SKM-1 treated with dmso at 0.1 percent for 144 hours (cell line): Measurements from ENCODE around the gene SCP2.
A peak's percentile ranks its signal among the peaks of the same experiment; 100 is the strongest.
"Not testable (repeated sequence)": the region's sequence is repeated elsewhere in the genome, so short reads cannot be mapped to it uniquely, and the experiment has no call there.

Experiments used
- DNase-seq: peaks from one replicate; lab custom pipeline; 2025; ENCODE audit not compliant: unreplicated experiment; lab: John Stamatoyannopoulos, UW

Gene SCP2

DNA sequence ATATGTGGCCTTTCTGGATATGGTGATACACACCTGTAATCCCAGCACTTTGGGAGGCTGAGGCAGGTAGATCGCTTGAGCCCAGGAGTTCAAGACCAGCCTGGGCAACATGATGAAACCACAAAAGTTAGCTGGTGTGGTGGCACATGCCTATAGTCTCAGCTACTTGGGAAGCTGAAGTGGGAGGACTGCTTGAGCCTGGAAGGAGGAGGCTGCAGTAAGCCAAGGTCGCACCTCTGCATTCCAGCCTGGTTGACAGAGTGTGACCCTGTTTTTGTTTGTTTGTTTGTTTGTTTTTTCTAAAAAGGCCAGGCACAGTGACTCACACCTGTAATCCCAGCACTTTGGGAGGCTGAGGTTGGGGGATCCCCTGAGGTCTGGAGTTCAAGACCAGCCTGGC, 42.2 kb downstream of the SCP2 start:
- not testable (repeated sequence) for DNase-seq

DNA sequence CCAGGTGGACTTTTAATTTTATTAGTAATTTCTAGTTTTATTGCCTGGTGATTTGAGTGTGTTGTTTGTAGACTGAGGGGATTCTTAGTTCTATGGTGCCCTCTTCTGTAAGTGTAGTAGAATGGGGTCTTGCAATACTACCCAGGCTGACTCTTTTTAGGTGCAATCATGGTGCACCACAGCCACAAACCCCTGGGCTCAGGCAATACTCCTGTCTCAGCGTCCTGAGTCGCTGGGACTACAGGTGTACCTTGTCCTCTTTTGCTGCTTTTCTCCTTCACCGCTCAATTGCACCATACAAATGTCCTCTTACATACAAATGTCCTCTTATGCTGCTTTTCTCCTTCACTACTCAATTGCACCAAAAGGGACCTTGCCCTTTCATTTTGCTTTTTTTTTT, 43.1 kb downstream of the SCP2 start:
- DNase-seq = no peak

DNA sequence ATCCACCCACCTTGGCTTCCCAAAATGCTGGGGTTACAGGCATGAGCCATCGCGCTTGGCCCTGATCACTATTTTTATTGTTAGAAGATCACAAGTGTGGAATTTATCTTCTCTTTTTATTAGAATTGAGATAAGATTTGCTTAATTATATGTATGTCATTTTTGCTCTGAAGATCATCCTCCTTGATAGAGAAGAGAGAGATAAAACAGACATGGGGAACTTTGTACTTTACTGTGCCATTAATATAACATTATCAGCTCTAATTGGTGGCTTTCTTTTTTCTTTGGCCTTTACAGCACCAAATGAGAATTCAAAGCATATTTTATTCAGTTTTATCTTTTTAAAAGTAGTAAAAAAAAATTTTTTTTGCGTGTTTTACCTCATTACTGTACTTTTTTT, 46.8 kb downstream of the SCP2 start:
- no peak for DNase-seq

GRCh38 chr1:52976183-52977035, 49.3 kb downstream of the SCP2 start:
- no peak for DNase-seq

GRCh38 chr1:52978045-52978444, 51.0 kb downstream of the SCP2 start:
- DNase-seq = no peak

- DNase-seq = not testable (repeated sequence)
These were observed 65.7 kb downstream of the SCP2 start for GRCh38 chr1:52992733-52993132.

GRCh38 chr1:52994656-52995055, 67.6 kb downstream of the SCP2 start:
- DNase-seq = no peak

- DNase-seq = no peak
These were observed 69.6 kb downstream of the SCP2 start for GRCh38 chr1:52996653-52997052.

DNA sequence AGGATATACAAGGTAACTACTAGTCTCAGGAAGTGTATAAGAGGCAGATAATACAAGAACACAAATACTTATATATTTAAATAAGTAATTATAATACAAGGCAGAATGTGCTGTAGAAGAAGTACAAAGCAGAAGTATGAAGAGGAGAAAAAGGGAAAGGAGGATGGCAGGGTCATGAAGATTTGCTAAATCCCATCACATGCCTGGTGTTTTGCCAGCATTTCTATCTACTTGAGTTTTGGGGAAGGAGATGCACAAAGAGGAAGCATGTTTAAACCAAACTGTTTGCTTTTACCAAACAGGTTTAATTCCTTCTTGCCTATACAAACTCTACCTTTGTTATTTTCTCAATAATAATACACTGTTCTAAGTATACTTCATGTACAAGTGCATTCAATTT, 74.1 kb downstream of the SCP2 start:
- peak; percentile 10 for DNase-seq

- DNase-seq = not testable (repeated sequence)
These were observed 79.5 kb downstream of the SCP2 start for GRCh38 chr1:53006612-53007011.

DNA sequence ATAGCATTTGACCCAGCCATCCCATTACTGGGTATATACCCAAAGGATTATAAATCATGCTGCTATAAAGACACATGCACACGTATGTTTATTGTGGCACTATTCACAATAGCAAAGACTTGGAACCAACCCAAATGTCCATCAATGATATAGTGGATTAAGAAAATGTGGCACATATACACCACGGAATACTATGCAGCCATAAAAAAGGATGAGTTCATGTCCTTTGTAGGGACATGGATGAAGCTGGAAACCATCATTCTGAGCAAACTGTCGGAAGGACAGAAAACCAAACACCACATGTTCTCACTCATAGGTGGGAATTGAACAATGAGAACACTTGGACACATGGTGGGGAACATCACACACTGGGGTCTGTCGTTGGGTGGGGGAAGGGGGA, 83.2 kb downstream of the SCP2 start:
- not testable (repeated sequence) for DNase-seq

GRCh38 chr1:53011175-53011574, 84.1 kb downstream of the SCP2 start:
- DNase-seq = no peak

DNA sequence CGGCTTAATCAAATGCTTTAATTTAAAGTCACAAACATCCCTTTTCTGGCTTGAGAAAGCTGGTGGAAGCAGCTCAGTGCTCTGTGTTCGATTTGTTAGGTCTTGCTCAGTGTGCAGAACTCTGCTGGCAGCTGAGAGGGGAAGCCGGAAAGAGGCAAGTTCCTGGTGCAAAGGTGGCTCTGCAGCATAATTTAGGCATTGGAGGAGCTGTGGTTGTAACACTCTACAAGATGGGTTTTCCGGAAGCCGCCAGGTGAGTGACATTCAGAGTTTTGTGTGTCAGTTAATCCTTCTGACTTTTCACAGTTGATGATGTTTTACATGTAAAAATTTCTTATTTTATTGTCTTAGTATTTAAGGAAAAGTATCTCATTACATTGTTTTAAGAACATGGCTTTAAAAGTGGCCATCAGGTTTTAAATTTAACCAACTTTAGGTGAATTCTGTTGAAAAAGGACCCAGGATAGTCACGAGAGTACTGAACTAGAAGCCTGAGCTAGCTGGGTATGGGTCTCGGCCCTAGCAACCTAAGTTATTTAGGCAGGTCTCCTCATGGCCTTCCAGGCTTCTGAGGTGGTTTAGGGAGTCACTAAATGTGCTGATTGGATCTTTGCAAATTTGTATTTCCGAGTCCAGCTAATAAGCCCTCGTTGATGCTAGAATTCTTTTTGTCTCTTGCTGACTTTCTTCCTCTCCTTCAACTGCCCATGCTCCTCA, 87.9 kb downstream of the SCP2 start:
- DNase-seq = peak; percentile 90

GRCh38 chr1:53015508-53015860, 88.4 kb downstream of the SCP2 start:
- no peak for DNase-seq

GRCh38 chr1:53016705-53017104, 89.6 kb downstream of the SCP2 start:
- DNase-seq = no peak

DNA sequence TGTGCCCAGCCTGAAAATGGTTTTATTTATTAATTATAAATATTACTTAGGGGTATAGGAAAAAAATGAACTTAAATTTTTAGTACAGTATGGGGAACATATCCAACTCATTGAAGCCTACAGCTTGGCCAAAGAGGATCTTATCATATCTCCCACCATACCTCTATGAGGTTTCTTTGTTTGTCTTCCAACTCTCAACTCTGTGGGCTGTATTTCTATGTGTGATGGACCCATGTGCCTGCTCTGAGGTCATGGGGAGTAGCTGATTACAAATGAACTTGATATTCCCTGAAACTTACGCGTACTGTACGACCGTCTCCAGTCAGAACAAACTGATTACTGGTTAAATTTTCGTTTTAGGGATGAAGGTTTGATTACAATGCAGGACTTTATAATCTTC, 93.5 kb downstream of the SCP2 start:
- DNase-seq = no peak

DNA sequence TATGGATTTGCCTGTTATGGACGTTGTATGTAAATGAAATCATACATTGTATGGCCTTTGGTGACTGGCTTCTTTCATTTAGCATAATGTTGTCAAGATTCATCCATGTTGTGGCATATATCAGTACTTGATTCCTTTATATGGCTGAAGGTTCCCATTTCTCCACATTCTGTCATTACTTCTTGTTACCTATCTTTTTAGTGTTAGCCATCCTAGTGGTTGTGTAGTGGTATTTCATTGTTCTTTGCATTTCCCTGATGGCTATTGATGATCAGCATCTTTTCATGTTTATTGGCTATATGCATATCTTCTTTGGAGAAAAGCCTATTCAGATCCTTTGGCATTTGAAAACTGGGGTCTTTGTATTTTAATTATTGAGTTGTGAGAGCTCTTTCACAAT, 95.1 kb downstream of the SCP2 start:
- DNase-seq = no peak

DNA sequence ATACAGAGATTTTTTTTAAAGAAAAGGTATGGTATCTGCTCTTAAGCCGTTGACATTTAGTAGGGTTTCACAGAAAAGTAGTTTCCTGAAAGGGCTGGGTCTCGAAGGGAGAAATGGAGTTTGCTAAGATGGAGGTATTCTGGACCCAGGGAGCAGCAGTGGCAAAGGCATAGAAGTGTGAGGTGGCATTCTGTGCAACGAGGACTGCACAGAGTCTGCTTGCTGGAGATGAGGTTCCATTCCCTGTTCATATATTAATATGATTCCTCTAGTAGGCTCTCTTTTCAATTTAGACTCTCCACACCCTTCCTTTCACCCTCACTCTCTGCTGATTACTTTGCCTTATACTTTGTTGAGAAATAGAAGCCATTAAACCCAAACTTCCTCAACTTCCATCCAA, 96.5 kb downstream of the SCP2 start:
- DNase-seq = no peak

DNA sequence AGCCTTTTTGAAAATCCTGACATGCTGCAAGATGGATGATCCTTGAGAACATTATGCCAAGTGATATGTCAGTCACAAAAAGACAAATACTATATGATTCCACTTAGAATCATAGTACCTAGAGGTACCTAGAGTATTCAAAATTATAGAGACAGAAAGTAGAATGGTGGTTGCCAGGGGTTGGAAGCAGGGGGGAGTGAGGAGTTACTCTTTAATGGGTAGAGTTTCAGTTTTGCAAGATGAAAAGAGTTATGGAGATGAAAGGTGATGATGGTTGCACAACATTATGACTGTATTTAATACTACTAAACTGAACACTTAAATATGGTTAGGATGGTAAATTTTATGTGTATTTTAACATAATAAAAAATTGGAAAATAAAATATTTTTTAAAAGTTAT, 97.0 kb downstream of the SCP2 start:
- no peak for DNase-seq

GRCh38 chr1:53025034-53025768, 98.1 kb downstream of the SCP2 start:
- no peak for DNase-seq

DNA sequence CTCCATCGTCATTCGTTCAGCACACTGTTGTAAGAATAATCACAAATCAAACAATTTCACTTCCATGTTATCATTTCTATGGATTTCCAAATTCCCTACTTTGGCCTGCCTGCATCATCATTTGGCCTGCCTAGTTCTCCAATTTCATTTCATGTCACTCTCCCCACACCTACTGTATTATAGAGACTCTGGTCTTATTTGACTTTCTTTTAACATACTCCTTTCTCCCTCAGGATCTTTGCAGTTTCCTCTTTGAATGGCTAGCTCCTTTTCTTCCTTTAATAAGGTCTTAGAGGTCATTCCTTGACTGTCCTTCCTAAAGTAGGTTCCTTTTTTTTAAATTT, 98.7 kb downstream of the SCP2 start:
- no peak for DNase-seq

DNA sequence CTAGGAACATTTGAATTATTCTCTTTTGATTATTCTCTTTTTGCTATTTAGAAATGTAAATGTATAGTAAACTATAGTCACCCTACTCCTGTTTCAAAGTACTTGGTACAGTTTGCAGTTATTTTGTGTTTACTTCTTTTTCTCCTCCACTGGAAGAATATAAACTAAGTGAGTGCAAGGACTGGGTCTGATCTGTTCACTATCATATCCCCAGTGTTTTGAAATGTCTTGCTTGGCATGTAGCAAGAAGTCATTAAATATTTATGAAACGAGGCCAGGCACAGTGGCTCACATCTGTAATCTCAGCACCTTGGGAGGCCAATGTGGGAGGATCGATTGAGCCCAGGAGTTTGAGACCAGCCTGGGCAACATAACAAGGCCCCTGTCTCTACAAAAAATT, 99.2 kb downstream of the SCP2 start:
- DNase-seq = no peak
